Stimulated activated CD8-positive, alpha-beta memory T cell treated with anti-CD3 and anti-CD28 coated beads, Interleukin-15, amount 100 ng/mL, for 48 hours (primary cell): ENCODE results near the gene RASSF4.

ENCODE experiments used
- DNase-seq, 2 donors: peaks; one replicate each; pipeline ENCODE4 v3.0.0-alpha.2; 2020; ENCODE audit warnings: low read depth in 2 of 2

Gene RASSF4

GRCh38 chr10:44963772-44964633 lies 4.4 kb downstream of the RASSF4 start:
- DNase-seq, result no peak

DNA sequence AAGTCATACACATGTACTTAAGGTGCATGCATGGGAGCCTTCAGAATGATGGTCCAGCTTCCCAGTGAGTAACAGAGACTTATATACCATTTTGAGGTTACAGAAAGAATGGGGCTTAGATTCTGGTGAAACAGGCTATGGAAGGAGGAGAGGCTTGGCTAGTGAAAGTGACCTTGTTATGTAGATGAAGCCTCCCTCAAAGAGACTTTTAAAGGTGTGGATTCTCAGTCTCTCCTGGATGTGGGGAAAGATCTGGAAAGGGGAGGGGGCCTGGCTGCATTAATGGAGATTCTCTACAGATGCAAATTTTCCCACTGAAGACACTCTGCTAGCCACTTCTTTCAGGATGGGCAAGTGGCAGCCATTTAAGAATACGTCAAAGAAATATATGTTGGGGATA lies 5.5 kb downstream of the RASSF4 start:
- no peak for DNase-seq

DNA sequence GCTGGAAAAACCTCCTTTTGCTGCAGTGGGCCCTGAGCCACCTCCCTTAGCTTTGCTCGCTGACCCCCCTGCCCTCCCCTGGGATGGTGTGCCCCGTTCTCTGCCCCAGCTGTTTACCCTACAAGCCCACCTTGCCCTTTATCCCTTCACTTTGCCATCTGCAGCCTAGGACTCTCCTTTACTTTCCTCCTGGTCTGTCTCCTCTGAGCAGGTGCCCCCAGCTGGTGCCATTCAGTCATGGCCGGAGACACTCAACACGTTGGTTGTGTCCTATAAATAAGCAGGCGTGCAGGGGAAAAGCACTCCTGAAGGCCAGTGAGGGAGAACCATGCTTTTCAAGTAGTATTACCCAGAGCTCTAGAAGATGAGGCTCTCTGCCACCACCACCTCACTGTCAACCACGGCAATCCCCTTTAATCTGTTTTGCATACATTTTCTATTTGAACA lies 6.1 kb downstream of the RASSF4 start:
- DNase-seq, result no peak

- DNase-seq, result no peak
Observed at GRCh38 chr10:44966129-44966815, 6.7 kb downstream of the RASSF4 start.

DNA sequence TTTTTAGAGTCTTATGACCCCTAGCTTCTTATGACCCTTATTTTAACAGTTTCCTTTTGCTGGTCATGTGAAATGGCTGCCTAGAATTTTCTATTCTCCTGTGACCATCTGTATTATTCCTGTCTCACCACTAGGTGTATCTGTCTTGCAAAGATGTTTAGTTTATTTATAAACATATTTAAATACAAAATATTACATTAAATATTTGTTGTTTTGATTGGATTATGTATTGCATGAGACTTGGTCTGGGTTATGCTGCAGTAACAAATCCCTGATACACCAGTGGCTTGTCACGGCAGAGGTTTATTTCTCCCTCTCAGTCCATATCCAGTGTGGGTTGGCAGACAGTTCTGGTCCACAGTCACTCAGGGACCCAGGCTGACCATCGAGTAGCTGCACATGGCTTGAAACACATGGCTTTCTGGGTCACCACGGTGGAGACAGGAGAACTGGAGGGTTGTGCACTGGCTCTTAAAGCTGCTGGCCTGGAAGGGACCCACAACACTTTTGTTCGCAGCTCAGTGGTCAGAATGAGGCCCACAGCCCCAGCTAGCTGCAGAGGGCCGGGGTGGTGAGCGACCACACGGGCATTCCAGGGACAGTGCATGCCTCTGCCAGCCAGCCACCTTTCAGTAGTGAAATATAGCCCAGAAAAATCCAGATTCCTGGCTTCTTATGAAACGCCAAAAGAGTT lies 7.4 kb downstream of the RASSF4 start:
- DNase-seq, result no peak

DNA sequence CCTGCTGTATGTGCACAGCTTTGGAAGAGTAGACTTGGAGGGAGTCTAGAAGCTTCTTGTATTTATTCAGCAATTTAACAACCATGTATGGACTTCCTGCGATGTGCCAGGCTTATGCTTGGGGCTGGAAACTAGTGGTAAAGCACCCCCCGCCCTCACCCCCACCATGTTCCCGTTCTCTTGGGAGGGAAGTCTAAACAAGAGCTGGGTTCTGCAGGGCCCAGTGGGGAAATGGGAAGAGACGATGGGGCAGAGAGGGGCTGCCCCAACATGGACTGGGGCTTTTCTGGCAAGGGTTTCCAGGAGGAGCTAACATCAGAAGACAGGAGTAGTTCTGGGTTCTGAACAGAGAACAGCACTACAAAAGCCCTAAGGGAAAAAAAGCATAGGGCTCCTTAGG lies 8.0 kb downstream of the RASSF4 start:
- DNase-seq, result no peak

DNA sequence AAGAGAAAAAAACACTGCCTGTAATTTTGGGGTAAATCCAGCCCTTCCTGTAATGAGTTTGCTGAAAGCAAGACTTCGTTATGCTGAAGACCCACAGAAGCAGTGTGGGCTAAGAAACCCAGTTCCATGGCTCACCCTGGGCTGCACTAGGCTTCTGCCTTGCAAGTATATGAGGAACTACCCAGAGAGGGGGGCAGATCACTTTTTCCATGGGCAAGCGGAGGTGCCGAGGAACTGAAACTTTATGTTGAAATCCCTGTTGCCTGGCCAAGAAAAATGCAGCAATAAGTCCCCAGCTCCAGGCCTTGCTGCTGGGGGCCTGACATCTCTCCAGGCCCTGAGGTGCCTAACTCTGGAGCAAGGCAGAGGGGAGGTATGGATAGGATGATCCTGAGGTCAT lies 8.5 kb downstream of the RASSF4 start:
- no peak for DNase-seq

GRCh38 chr10:44968500-44969400 lies 9.1 kb downstream of the RASSF4 start:
- DNase-seq, result peak in 1 of 2 donors; percentile 17

DNA sequence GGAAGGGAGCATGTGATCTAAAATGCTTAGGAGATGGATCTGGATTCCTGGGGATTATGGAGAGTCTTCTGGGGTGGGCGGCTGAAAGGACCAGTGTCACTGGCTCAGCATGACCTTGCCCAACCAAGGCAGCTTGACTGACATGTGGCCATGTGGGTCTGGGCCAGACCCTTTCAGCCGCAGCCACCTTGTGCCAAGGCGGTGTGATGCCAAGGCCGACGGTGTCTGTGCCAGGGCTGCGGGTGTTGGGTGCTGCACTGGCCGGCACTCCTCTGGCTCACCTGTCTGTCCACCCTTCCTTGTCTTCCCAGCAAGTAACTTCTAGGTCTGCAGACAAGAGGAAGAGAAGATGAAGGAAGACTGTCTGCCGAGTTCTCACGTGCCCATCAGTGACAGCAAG lies 10.3 kb downstream of the RASSF4 start:
- no peak for DNase-seq

- no peak for DNase-seq
Observed at GRCh38 chr10:44970812-44971395, 11.3 kb downstream of the RASSF4 start.

- no peak for DNase-seq
Observed at GRCh38 chr10:44971434-44971833, 11.8 kb downstream of the RASSF4 start.

DNA sequence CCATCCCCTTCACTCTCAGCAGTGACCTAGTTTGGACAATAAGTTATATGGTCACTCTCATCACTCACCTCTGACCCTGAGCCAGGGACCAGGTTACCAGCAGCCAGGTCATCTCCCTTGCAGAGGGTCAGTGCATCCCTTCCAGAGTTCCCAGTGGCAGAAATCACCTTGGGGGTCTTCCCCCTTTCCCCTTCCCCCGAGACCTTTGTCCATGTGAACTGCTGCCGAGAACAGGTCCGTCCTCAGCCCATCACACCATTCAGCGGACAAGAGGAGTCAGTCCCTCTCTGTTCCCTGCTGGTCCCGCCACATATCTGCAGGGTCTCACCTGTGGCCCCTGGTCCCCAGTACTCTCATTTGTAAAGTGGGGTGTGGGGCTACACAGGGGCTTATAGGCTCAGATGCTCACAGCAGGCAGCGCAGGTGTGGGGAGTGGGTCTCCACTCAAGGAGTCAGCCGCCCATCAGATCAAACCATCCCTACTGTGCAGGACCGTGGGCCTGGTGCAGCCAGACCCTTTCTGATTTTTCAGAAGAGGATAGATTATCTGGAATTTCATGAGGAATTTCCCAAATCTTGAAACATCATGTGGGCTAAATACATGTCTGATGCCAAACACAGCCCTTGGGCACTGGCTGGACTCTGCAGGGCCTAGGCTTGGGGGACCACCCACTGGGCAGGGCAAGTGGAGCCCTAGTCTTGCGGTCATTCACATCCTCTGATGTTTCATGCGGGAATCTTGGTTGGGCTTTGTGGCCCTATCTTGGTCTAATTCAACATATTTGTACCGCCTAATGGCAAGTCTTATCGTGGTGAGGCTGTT lies 12.5 kb downstream of the RASSF4 start:
- DNase-seq, result no peak

DNA sequence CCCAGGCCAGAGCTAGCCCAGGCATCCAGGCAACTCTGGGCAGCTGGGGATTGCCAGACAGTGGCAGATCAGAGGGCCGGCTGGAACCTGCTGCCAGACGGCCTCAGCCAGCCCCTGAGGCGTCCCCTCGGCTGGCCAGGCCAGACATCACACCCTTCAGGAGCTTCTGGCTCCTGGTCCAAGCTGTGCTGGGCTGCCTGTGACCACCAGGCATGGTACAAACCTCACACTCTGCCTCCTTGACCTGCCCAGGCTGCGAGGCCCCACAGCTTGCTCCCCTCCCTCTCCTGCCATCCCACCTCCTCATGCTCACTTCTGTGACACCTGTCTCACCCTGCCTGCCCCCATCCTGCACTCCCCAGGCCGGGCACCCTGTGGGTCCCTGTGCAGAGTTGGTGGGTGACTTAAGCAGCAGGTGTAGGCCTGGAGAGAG lies 13.3 kb downstream of the RASSF4 start:
- no peak for DNase-seq

DNA sequence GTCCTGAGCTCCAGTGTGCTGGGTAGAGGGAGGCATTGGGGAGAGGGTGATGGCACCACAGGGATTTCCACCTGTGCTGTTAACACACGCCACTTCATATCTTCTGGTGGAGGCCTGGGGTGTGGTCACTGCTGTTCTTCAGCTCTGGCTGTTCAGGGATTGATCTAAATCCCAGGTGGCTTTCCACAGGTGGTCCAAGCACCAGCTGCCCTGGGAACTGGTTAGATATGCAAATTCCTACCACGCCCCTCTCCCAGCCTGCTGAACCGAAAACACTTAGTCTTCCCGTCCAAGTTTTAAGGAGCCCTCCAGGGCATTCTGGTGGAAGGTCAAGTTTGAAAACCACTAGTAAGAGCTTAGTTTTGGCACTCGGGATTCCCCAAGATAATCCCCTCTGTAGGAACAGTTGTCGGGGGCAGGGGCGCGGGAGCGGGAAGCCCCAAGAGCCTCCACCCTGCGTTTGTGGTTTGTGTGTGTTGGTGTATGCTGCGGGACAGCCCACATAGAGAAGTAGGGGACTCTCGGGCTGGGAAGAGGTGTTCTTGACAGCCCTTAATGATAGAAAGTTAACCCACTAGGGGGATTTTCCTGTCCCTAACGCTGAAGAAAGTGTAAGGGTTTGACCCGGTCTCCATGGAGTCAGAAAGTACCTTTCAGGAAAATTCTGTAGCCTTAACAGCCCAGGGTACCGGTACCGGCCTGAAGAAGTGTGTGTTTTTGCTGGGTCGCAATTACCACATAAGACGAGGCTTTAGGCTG lies 13.9 kb downstream of the RASSF4 start:
- no peak for DNase-seq

- no peak for DNase-seq
Observed at GRCh38 chr10:44974082-44974627, 14.6 kb downstream of the RASSF4 start.

GRCh38 chr10:44974628-44975430 lies 15.2 kb downstream of the RASSF4 start:
- peak in 1 of 2 donors; percentile 56 for DNase-seq

- no peak for DNase-seq
Observed at GRCh38 chr10:44975431-44976331, 16.1 kb downstream of the RASSF4 start.
